MM.1S (cell line): ENCODE data around the gene CDCA5.

ENCODE experiments used
- CTCF ChIP-seq: fragments of 300-600 bp; sonication (generic); IDR thresholded peaks from 2 replicates; pipeline ENCODE4 v1.5.1; 2016; ENCODE audit warnings: antibody characterized with exemption, low read length, mixed read lengths
- EZH2 ChIP-seq: fragments of 300-600 bp; sonication (generic); optimal IDR thresholded peaks from 2 replicates; pipeline ENCODE3; 2017; ENCODE audit warnings: low read depth, mild to moderate bottlenecking, antibody characterized with exemption, low read length, mixed read lengths
- EZH2phosphoT487 ChIP-seq: fragments of 300-600 bp; sonication (generic); IDR thresholded peaks from 2 replicates; pipeline ENCODE4 v1.6.1; 2018; ENCODE audit warnings: antibody characterized with exemption, low read length

GRCh38 chr11:65131417-65131776, 47.6 kb upstream of the CDCA5 start:
- TF ChIP-seq CTCF (no peak), EZH2 (no peak), EZH2phosphoT487 (no peak)
